Sciatic nerve (tissue), 2 donors: ENCODE measurements around the gene GPRIN2. TPM values are rescaled to one million over a fixed set of nuclear protein-coding genes. Genes with fewer than 3 reads are reported as not detected.

Experiments
- ATAC-seq: fragments of 200-7000 bp; cut with Tn5 transposase; one replicate; pipeline ENCODE4 v1.9.1; 2020; ENCODE audit warnings: mild to moderate bottlenecking, moderate library complexity
- DNase-seq: peaks from one replicate; pipeline ENCODE4 v3.0.0-alpha.2; 2020; ENCODE audit warnings: low spot score
- intact Hi-C: fragments of 100-400 bp; cut with DNase I; formaldehyde crosslinking; loops from one replicate; pipeline ENCODE4 v1.14.2; 2022
- total RNA-seq: library from RNA; stranded (reverse); fragmentation: NEBNext Ultra II Directional; extraction: Animal tissue kit (Norgen Biotek cat#: 25700); gene quantifications from one replicate; pipeline ENCODE4 v1.2.1, GENCODE V29; 2021
- donor health status: DM: no; HTN: no; CAD: no.
- donor health status: DM: no; HTN: no; CAD: no.

Gene GPRIN2
- total RNA-seq, 1 donor from 2014 or later, result 2.0 TPM

DNA sequence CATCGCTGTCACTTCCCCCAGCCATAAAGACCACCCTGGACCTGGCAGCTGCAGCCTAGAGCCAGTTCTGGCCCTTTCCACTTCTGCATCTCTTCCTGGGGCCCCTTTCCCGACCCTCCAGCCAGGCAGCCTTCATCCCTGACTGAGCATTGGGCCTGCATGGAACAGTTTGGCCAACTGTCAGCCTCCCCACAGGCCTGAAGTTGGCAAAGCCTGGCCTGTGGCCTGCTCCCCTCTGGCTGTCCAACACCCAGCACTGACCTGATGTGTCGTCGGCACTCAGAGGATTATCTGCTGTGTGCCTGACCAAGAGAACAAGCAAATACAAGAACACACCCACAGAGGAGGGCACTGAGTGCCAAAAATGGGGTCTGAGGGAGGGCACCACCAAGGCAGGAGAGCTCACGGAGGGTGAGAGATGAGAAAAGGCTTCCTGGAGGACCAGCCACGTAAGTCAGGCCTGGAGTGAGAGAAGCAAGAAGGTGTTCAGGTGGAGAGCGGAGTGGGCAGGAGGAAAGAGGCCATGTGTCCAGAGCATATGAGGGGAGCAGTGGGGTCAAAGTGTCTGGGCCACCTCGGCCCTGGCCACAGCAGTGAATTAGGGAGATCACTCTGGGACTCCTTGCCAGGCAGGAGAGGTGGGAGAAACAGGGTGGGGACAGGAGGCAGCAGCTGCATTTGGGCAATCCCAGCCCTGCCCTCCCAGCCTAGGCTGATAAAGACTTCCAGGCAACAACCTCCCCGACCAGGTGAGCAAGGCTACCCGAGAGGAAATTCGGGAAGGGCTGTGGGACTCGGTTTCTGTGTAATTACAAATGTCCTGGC is 4.5 kb downstream of the GPRIN2 start:
- intact Hi-C loops, result no loop called here
- ATAC-seq (no peak), DNase-seq (peak; percentile 62)

GRCh38 chr10:46550795-46551700 is 5.4 kb downstream of the GPRIN2 start:
- intact Hi-C loops, result no loop called here
- no peak for ATAC-seq

GRCh38 chr10:46550076-46550790 is 6.2 kb downstream of the GPRIN2 start:
- ATAC-seq, result no peak
- intact Hi-C loops, result no loop called here
- peak; percentile 59 for DNase-seq

More at GRCh38 chr10:46550795-46551700, 5.4 kb downstream of the GPRIN2 start:
- peak; percentile 53 for DNase-seq

DNA sequence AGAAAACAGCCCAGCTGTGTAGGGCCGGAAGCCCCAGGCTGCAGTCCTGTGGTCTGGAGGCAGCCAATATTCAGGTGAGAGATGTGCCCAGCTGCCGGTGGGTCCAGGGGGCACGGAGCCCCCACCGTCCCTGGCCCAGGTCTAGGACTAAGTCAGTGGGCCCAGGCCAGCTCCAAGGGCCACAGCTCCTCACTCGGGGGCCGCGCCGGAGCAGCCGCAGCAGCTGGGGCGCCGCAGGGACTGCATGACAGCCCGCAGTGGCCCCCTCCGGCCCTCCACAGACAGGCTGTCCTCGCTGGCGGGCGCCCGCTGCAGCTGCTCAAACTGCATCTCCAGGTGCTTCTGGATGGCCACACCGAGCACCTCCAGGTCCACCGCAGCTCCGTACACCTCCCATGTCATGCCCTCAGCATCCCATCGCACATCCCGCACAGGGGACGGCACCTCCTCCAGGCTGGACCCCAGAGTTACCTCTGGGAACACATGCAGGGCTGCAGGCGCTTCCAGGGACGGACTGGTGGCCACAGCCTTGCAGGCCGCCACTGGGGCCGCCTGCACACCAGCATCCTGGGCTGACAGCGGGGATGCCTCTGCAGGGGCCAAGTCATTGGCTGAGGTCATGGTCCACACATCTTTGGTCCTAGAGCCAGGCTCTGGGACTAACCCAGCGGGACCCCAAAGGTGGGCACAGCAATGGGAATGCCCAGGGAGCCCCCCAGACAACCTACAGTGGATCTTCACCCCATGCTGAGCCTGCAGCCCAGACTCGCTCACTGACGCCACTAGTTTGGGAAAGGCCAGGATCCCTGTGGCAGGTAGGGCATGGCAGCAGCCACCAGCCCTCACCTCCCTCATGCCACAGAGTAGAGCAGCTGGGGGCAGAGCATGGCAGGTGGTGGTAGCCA is 7.0 kb downstream of the GPRIN2 start:
- intact Hi-C loops, result no loop called here

DNA sequence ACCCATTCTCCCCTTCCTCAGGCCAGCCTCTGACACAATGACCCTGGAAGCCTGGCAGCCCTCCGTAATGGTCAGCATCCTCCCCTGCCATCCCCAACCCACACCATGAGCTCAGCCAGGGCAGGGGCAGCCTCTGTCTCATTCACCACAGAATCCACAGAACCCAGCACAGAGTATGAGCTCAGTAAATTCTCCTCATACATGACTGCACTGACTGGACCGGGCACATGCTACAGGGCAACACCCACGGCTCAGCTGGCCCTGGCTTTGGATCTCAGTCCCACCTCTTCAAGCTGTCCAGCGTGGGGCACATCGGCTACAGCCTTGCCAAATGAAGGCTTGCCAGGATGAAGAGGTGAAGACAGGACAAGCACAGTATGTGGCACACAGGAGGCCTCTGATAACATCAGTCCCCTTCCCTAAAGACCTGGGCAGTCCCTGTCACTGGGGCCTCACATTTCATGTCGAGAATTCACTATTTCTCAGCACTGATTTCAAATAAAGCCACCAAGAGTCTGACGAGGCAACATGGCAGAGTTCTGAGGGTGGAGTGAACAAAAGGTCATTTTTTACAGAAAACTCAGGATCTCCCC is 7.9 kb downstream of the GPRIN2 start:
- DNase-seq, result peak; percentile 58
- no peak for ATAC-seq
- intact Hi-C loops, result no loop called here

More for the DNA sequence above, 7.0 kb downstream of the GPRIN2 start:
- ATAC-seq, result no peak
- peak; percentile 59 for DNase-seq

DNA sequence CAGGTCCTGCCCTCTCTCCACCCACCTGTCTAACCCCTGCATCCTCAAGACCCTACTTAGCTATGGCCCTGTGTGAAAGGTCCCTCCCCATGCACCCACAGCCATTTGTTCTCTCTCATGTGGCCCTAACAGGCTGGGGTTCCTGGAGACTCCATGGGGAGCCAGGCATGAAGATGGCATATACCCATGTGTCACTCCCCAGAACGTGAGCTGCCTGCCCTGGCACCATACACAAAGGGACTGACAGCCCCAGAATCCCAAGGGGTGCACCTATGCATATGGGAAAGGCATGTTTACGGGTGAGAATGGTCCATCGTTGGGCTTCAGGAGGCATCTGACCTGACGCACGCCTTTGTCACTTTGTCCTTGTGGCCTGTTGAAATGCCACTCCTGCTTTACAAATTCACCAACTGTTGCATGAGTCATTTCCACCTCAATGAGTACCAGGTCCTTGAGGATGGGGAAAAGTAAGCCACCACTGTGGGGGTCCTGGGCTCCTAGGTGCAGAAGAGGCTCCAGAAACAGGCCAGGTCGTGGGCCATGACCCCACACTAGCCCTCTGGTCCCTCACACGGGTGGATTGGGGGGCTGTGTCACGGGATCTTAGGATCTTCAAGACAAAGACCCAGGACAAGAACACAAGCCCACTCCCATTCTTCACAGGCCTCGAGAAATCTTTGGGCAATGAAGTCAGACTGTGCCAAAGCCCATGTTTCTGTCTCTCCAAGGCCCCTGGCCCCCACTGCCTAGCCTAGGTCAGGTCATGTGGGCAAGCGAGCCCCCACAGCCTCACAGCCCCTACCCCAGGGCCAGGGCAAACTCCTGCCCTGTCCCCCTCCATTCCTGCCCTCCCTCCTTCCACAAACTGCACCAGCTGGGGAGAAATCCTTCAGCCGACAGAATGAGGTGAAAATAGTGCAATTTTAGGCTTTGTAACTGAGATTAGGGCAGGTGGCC is 8.6 kb downstream of the GPRIN2 start:
- DNase-seq (peak; percentile 59), ATAC-seq (no peak)
- intact Hi-C loops, result no loop called here

- ATAC-seq, result no peak
- DNase-seq, result peak; percentile 61
- intact Hi-C loops, result no loop called here
Measured at GRCh38 chr10:46546591-46547540, 9.6 kb downstream of the GPRIN2 start.

- intact Hi-C loops, result no loop called here
- DNase-seq (peak; percentile 57), ATAC-seq (no peak)
Measured at GRCh38 chr10:46545861-46546590, 10.4 kb downstream of the GPRIN2 start.

DNA sequence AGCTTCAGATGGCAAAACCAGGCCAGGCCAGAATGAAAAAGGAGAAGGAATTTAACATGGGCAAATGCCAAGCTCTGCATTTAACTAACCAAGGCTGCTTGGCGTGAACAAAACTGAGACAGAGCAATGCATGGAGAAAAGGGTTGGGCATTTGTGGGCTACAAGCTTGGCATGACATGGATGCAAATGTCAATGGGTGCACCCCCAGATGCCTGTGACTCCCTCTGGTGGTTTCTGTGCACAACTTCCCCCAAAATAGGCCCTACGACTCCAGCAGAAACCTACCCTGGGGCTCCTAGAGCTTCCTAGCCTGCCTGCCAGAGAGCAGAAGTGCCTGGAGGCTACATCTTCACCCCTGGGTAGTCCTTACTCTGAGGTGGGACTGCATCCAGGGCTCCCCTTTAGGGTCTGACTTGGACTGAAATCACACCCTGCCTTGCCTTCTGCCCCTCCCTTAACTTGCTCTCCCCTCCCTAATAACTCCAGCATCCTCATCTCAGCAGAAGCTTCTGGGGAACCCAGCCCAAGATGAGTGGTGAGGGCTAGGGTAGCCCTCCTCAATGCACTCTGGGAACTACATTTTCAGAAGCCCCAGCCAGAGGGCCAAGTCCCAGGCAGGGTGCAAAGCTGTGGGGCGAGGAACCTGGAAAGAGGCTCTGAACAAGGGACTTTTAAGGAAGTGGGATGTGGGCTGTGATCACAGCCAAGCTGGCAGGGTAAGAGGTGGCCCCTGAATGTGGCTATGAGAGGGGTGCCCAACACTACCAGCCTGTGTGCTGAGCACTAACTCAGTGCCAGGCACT is 11.3 kb downstream of the GPRIN2 start:
- ATAC-seq (no peak), DNase-seq (peak; percentile 57)
- intact Hi-C loops, result no loop called here

DNA sequence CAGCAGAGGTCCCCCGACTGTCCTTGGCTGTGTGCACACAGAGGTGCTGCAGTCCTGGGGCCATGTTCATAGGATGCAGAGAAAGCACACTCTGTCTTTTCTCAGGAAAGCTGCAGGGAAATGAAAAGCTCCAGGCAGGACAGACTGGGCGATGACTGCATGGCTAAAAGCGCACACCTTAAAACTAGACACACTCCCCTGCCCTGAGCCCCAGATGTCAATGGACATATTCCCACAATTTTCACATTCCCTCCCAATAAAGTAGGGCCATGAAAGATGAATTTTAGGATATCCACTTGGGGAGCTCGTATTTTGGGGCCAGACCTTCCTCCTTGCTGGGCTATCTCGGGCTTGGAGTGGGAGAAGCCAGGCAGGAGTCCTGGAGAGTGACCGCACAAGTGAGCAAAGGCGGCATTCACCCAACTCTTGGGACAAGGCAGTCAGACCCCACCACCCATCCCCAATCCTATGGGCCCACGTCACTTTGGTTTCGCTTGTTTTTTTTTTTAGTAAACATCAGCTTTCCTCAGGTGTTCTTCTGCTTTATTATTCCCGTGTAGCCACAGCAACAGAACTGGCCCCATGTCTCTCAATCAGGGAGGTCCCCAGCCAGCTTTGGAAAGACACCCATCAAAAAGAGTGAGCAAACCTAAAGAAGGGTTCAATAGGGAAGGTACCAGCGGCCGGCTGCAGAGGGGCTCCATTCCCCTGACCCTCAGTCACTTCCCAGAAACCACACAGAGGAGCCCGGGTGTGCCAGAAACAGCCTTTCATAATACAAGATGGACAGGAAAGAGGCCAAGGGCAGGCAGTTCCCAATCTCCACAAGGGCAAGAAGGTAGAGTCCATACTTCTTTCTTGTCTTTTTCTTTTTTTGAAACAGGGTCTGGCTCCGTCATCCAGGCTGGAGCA is 12.7 kb downstream of the GPRIN2 start:
- DNase-seq (peak; percentile 56), ATAC-seq (no peak)
- intact Hi-C loops, result no loop called here

- intact Hi-C loops, result no loop called here
- peak; percentile 54 for DNase-seq
- no peak for ATAC-seq
Measured at GRCh38 chr10:46542567-46543465, 13.6 kb downstream of the GPRIN2 start.

GRCh38 chr10:46541735-46542566 is 14.5 kb downstream of the GPRIN2 start:
- intact Hi-C loops, result no loop called here
- DNase-seq, result peak; percentile 58
- ATAC-seq, result no peak
